Measurements from ENCODE around the gene POMC.
"Not testable (repeated sequence)": the region's sequence is repeated elsewhere in the genome, so short reads cannot be mapped to it uniquely, and the experiment has no call there.

POMC gene

GRCh38 chr2:25132299-25132635, 36.1 kb downstream of the POMC start:
- DNase-seq, result no peak

- no peak for DNase-seq
Observed at GRCh38 chr2:25131567-25132298, 36.6 kb downstream of the POMC start.

GRCh38 chr2:25131253-25131566, 37.2 kb downstream of the POMC start:
- DNase-seq, result no peak

GRCh38 chr2:25129901-25130520, 38.4 kb downstream of the POMC start:
- DNase-seq, result no peak

- DNase-seq, result no peak
Observed at GRCh38 chr2:25127646-25128045, 40.7 kb downstream of the POMC start.

DNA sequence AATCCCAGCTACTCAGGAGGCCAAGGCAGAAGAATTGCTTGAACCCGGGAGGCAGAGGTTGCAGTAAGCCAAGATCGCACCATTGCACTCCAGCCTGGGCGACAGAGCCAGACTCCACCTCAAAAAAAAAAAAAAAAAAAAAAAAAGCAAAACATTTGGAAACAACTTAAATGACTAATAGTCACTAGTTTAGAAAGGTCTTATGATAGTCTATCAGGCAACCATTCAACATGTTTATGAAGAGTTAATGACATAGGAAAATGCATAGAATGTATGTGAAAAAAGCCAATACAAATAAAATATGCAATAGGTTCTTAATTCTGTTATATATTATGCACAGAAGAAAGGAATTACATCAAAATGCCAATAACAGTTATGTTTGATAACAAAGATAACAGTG, 41.3 kb downstream of the POMC start:
- DNase-seq, result not testable (repeated sequence)

DNA sequence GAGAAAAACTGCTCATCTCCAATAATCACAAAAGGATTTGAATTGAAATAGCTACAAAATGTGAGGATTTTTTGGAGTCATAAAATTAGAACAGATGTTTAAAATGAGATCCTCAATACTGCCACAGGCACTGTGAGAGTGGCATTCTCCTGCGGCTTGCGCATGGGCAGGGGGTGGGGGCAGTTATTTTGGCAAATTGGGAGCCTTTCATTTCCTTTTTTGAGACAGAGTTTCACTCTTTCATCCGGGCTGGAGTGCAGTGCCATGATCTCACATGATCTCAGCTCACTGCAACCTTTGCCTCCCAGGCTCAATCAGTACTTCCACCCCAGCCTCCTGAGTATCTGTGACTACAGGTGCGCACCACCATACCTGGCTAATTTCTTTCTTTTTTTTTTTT, 42.4 kb downstream of the POMC start:
- DNase-seq, result no peak

DNA sequence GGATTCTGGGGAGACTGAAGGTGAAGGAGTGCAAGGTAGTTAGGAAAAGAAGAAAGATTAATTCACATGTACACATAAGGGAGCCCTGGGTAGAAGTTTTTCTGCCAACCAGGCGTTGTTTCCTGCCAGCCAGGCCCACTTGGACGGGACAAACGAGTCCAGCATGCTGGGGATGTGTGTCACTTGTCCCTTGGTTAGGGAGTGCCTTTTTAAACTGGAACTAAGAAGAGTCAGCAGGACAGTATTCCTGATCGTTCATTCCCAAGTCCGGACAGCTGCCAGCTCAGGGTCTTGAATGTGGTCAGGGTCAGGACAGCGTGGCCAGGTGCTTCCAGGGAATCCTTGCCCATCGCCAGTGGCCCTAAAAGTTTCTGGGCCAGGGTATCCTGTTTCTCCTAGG, 43.2 kb downstream of the POMC start:
- no peak for DNase-seq

DNA sequence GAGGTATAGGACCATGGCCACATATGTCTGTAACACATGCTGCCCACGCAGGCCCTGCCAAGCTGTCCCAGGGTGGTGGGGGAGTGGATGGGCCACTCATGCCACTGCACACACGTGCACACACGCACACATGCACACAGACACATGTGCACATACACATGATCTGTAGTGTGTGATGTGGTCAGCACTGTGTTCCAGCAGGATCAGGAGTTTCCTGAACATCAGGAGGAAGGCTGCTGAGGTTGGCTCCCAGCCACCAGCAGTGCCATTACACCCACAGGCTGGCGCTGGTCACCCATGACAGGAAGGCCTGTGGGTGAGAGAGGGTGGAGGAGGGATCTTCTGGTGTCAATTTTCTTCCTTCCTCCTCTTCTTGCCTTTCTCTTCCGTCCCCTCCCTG, 44.7 kb downstream of the POMC start:
- DNase-seq, result no peak

- no peak for DNase-seq
Observed at GRCh38 chr2:25122367-25122766, 46.0 kb downstream of the POMC start.

DNA sequence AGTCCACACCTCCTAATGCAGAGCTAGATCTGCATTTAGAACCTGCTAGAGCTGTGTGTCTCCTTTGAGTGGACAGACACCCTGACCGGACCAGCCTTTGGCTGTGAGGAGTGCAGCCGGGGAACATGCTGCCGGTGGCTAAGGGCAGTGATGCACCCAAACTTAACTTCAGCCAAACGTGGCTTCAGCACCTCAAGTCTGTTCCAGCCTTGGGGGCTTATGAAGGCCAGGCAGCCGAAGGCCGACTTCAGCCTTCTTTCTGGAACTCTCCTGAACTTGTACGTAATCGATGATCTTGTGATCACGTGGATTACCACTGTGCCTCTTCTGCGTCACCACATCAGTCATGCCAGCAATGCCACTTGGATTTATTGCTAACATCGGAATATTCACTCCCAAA, 49.1 kb downstream of the POMC start:
- DNase-seq, result no peak

DNA sequence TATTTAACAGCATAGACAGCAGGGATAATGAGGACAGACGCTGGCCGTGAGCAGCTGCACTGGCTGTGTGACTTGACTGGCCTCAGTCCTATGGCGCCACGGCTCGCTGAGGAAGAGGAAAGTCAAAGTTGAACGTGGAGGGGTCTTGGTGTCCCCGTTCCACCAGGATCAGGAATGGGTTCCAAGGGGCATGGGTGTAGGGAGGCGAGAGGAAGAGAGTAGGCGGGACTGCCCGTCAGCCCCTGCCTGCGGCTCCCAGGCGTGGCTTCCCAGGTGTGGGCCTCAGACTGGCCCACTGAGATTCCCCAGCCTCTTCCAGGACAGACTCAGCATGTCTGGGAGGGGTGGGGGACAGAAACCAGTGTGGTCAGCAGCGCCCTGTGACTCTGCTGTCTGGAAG, 51.4 kb downstream of the POMC start:
- no peak for DNase-seq

GRCh38 chr2:25115902-25116301, 52.5 kb downstream of the POMC start:
- DNase-seq, result peak; percentile 62

GRCh38 chr2:25115249-25115883, 53.0 kb downstream of the POMC start:
- no peak for DNase-seq

GRCh38 chr2:25112113-25112512, 56.3 kb downstream of the POMC start:
- no peak for DNase-seq

Measured in fibroblast of skin of back (primary cell).